Esophagus muscularis mucosa (tissue), 3 donors: ENCODE measurements around the gene MREG.

ENCODE experiments used
- CTCF ChIP-seq, 3 experiments: fragments of 200-600 bp in 2 of 3; fragments of 450-650 bp in 1 of 3; sonication (generic) in 2 of 3; IDR thresholded peaks; one replicate each; pipeline ENCODE4 v1.5.1; 2017 to 2019; ENCODE audit warnings: antibody characterized with exemption in 3 of 3, mild to moderate bottlenecking in 2 of 3, moderate library complexity in 1 of 3
- POLR2AphosphoS5 ChIP-seq, 2 donors: sonication (generic); formaldehyde crosslinking; IDR thresholded peaks; one replicate each; pipeline ENCODE4 v1.6.1; 2017; ENCODE audit warnings: antibody characterized with exemption in 2 of 2

- TF ChIP-seq CTCF (IDR thresholded peaks at IDR 0.05): no peak
- no peak for TF ChIP-seq POLR2AphosphoS5 (IDR thresholded peaks at IDR 0.05)
These were observed 39.1 kb upstream of the MREG start for GRCh38 chr2:216052420-216052819.
